Choroid plexus epithelial cell (primary cell): ENCODE measurements around the gene ANKMY2.

ENCODE experiments used
- DNase-seq: peaks from one replicate; pipeline ENCODE4 v3.0.0-alpha.2; 2010; ENCODE audit warnings: low read depth
- H3K4me3 ChIP-seq: 2 replicates; pipeline ENCODE4 v1.5.1; 2011; ENCODE audit warnings: low read depth, mild to moderate bottlenecking, control low read depth, low read length, moderate library complexity
- CTCF ChIP-seq: conservative IDR thresholded peaks from 2 replicates; pipeline ENCODE4 v1.5.1; 2011; ENCODE audit warnings: low read depth, mild to moderate bottlenecking, control low read depth, inconsistent platforms, low read length, moderate library complexity

Gene ANKMY2

GRCh38 chr7:16645593-16646471 lies at the start of gene ANKMY2, which contains the start of gene BZW2:
Gene ANKMY2, minus strand, starts transcription at chr7:16645754. Its CDS starts 181 bp downstream, at chr7:16645573.
Gene BZW2, plus strand, starts transcription at chr7:16646181. Its CDS starts 19,263 bp downstream, at chr7:16665444.
- TF ChIP-seq CTCF: no peak

DNA sequence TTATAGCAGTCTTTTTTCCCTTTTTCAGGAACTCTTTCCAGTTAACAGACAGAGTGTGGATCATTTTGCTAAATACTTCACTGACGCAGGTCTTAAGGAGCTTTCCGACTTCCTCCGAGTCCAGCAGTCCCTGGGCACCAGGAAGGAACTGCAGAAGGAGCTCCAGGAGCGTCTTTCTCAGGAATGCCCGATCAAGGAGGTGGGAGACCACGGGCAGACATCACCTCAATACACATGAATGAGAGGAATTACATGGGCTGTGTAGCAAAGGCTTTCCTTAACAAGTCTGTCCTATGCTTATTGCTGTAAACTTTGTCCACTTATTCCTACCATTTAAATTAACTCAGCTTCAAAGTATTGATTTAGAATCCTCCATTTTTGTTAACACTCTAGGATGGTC lies 49.3 kb upstream of the ANKMY2 start:
- no peak for TF ChIP-seq CTCF
- DNase-seq: no peak
- no peak overlapping the region for H3K4me3 ChIP-seq

More at GRCh38 chr7:16645593-16646471, at the start of gene ANKMY2, which contains the start of gene BZW2:
- DNase-seq: peak; percentile 98
- peak within 1 kb of the TSS; percentile 93 for H3K4me3 ChIP-seq

GRCh38 chr7:16693601-16694318 lies 48.2 kb upstream of the ANKMY2 start:
- no peak for DNase-seq
- no peak for TF ChIP-seq CTCF

GRCh38 chr7:16691241-16691640 lies 45.7 kb upstream of the ANKMY2 start:
- H3K4me3 ChIP-seq: no peak overlapping the region
- TF ChIP-seq CTCF: no peak
- DNase-seq: no peak

More at GRCh38 chr7:16693601-16694318, 48.2 kb upstream of the ANKMY2 start:
- no peak overlapping the region for H3K4me3 ChIP-seq

DNA sequence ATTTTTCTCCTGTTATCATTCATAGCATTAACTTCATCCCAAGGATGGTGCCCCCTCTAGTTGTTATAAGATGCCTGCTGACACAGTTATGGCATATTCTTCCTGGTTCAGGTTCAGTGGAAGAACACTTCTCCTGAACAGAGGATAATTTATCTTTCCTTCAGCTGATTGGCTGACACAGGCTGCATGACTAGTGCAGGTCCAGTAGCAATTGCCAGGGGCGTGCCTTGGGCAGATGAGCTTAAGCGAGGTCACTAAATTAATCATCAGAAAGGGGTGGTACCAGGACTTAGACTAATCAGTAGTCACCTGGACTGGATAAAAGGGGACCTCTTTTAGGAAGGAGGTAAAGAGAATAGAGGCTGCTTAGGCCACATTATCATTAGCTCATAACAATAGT lies 42.7 kb upstream of the ANKMY2 start:
- no peak overlapping the region for H3K4me3 ChIP-seq
- DNase-seq: no peak
- TF ChIP-seq CTCF: no peak

DNA sequence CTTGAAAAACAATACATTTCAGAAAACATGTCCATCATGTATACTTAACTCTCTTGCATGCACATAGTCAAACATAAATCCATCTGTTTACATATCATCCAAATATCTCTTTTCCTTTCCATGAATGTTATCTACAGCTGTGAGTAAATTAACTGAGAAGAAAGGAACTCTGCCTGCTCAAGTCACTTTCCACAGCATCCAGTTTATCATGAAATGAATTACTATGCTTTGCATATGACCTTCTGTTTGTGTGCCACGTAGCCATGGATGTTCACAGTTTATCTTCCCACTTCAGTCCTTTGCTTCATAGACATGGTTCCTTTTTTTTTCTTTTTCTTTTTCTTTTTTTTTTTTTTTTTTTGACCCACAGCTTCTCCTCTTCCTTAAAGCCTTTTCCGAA lies 40.0 kb upstream of the ANKMY2 start:
- no peak for DNase-seq
- no peak overlapping the region for H3K4me3 ChIP-seq
- no peak for TF ChIP-seq CTCF
